Thyroid gland (tissue), 4 donors: Measurements from ENCODE around the gene UBE2L3. TPM values are rescaled to one million over a fixed set of nuclear protein-coding genes. Genes with fewer than 3 reads are reported as not detected.

ENCODE experiments used
- DNase-seq, 2 donors: peaks; one replicate each; pipeline ENCODE4 v3.0.0-alpha.2; 2019
- H3K27ac ChIP-seq, 3 donors: fragments of 200-600 bp; sonication (generic); 1 replicate in 2 of 3; 2 replicates in 1 of 3; pipeline ENCODE4 v1.5.1; 2016 to 2019; ENCODE audit warnings: mild to moderate bottlenecking in 1 of 3, moderate library complexity in 1 of 3
- H3K27me3 ChIP-seq: fragments of 200-600 bp; sonication (generic); one replicate; pipeline ENCODE4 v1.5.1; 2019
- H3K36me3 ChIP-seq, 2 donors: fragments of 200-600 bp; sonication (generic); one replicate each; pipeline ENCODE4 v1.5.1; 2016 to 2019
- H3K4me1 ChIP-seq, 2 donors: fragments of 200-600 bp; sonication (generic); one replicate each; pipeline ENCODE4 v1.5.1; 2017 to 2019
- H3K4me3 ChIP-seq, 3 donors: fragments of 200-600 bp; sonication (generic); replicated peaks in 1 of 3; 1 replicate in 2 of 3; 2 replicates in 1 of 3; pipeline ENCODE4 v1.5.1; 2016; ENCODE audit warnings: mild to moderate bottlenecking in 1 of 3
- H3K9me3 ChIP-seq: fragments of 200-600 bp; sonication (generic); one replicate; pipeline ENCODE4 v1.5.1; 2017
- POLR2A ChIP-seq, 2 donors: fragments of 450-650 bp; IDR thresholded peaks; one replicate each; pipeline ENCODE4 v1.6.1; 2017; ENCODE audit warnings: antibody characterized with exemption in 2 of 2, mild to moderate bottlenecking in 2 of 2, moderate library complexity in 1 of 2
- WGBS, 2 donors: methylation state at CpG; one replicate each; pipeline ENCODE4 v1.1.5; 2017; 5-methylcytosine and 5-hydroxymethylcytosine counted together
- intact Hi-C: fragments of 100-400 bp; cut with DNase I; formaldehyde crosslinking; loops from one replicate; pipeline ENCODE4 v1.15.1; 2023
- total RNA-seq, 4 donors: library from RNA; depleted of rRNA; stranded (reverse); fragments of >200 nt; gene quantifications; one replicate each; pipeline ENCODE4 v1.2.3, GENCODE V29; 2016
- TF ChIP-seq, protein P1 (sequence below), 6 experiments: fragments of 200-600 bp in 3 of 6; fragments of 450-650 bp in 3 of 6; sonication (generic) in 3 of 6; IDR thresholded peaks; one replicate each; pipeline ENCODE4 v1.5.1; 2016 to 2019; ENCODE audit warnings: antibody characterized with exemption in 6 of 6, mild to moderate bottlenecking in 2 of 6, inconsistent platforms in 1 of 6, moderate library complexity in 1 of 6

Gene UBE2L3
- total RNA-seq, 4 donors from 2014 or later, result 38.2 to 61.9 (median 47.5) TPM

DNA sequence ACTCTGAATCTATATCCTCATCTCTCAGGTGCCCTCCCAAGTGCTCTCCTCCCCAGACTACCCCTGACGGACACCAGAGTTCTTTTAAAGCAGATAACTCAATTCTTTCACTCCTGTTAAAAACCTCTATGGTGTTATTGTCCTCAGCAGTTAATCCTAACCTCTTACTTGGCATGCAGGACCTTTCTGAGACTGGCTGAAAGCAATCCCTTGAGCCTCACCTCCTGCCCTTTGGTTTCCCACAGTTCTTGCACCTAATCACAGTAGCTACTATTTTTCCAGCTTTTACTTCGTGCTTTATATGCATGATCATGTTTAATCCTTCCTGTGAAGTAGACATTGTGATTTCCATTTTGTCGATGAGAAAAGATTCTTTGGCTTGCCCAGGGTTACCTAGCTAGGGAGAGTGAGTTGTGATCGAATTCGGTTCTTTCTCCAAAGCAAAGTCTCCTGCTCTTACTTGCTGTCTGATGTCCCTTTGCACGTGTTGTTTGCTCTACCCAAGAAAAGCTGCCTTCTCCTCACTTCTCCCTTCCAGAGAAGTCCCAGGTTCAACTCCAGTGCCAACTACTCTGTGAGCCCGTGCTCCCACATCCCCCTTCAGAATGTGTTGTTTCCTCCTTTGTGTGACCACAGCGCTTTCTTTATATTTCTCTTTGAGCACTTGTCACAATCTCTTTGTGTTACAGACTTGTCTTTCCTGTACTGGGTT, 2.1 kb downstream of the UBE2L3 start:
- H3K9me3 ChIP-seq, result no peaks in the 10 kb centered on the region
- no peak overlapping the region for H3K27ac ChIP-seq
- peaks cover 25 to 42% of the 10 kb centered on the region in 2 donors for H3K4me1 ChIP-seq
- WGBS, 2 donors, result 71 to 74% methylated on average over 8 of the region's 8 CpGs
- H3K27me3 ChIP-seq, result no peaks in the 10 kb centered on the region
- intact Hi-C loops, result no loop called here
- TF ChIP-seq, protein P1, sequence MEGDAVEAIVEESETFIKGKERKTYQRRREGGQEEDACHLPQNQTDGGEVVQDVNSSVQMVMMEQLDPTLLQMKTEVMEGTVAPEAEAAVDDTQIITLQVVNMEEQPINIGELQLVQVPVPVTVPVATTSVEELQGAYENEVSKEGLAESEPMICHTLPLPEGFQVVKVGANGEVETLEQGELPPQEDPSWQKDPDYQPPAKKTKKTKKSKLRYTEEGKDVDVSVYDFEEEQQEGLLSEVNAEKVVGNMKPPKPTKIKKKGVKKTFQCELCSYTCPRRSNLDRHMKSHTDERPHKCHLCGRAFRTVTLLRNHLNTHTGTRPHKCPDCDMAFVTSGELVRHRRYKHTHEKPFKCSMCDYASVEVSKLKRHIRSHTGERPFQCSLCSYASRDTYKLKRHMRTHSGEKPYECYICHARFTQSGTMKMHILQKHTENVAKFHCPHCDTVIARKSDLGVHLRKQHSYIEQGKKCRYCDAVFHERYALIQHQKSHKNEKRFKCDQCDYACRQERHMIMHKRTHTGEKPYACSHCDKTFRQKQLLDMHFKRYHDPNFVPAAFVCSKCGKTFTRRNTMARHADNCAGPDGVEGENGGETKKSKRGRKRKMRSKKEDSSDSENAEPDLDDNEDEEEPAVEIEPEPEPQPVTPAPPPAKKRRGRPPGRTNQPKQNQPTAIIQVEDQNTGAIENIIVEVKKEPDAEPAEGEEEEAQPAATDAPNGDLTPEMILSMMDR (IDR thresholded peaks at IDR 0.05), result no peak
- TF ChIP-seq POLR2A (IDR thresholded peaks at IDR 0.05), result no peak
- H3K36me3 ChIP-seq, result no peaks in the 10 kb centered on the region
- no peak for DNase-seq
- no peak overlapping the region for H3K4me3 ChIP-seq

GRCh38 chr22:21570398-21570797, 2.9 kb downstream of the UBE2L3 start:
- no peak for DNase-seq
- no peak overlapping the region for H3K27ac ChIP-seq
- no peak overlapping the region for H3K4me3 ChIP-seq
- intact Hi-C loops, result no loop called here
- no peaks in the 10 kb centered on the region for H3K27me3 ChIP-seq
- no peaks in the 10 kb centered on the region for H3K9me3 ChIP-seq
- H3K36me3 ChIP-seq, result no peaks in the 10 kb centered on the region
- 63% methylated on average over 4 of the region's 4 CpGs for WGBS, 2 donors
- H3K4me1 ChIP-seq, result peaks cover 28 to 45% of the 10 kb centered on the region in 2 donors
- TF ChIP-seq, protein P1 (IDR thresholded peaks at IDR 0.05), result no peak
- no peak for TF ChIP-seq POLR2A (IDR thresholded peaks at IDR 0.05)

DNA sequence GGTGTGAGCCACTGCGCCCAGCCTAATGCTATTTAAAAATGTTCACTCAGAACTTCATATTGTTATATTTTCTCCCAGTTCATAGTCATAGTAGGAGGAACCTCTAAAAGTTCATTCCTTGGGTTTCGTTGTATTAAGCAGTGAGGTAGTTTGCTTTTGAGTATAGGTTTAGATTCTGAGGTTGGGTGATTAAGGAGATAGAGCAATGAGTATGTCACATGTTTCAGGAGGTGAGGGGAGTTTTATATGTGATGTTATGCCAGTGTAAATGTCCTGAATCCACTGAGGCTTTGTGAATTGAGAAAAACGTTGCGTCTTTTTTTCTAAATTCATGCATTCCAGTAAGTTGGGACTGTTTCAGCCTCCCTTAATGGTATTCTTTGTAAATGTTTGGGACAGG, 4.2 kb downstream of the UBE2L3 start:
- intact Hi-C loops, result no loop called here
- H3K27ac ChIP-seq, result no peak overlapping the region
- no peaks in the 10 kb centered on the region for H3K9me3 ChIP-seq
- DNase-seq, result no peak
- H3K27me3 ChIP-seq, result no peaks in the 10 kb centered on the region
- H3K4me1 ChIP-seq, result peaks cover 28 to 45% of the 10 kb centered on the region in 2 donors
- 87% methylated on average over 4 of the region's 4 CpGs for WGBS, 2 donors
- H3K4me3 ChIP-seq, result no peak overlapping the region
- no peaks in the 10 kb centered on the region for H3K36me3 ChIP-seq
- TF ChIP-seq POLR2A (IDR thresholded peaks at IDR 0.05), result no peak
- TF ChIP-seq, protein P1 (IDR thresholded peaks at IDR 0.05), result no peak

DNA sequence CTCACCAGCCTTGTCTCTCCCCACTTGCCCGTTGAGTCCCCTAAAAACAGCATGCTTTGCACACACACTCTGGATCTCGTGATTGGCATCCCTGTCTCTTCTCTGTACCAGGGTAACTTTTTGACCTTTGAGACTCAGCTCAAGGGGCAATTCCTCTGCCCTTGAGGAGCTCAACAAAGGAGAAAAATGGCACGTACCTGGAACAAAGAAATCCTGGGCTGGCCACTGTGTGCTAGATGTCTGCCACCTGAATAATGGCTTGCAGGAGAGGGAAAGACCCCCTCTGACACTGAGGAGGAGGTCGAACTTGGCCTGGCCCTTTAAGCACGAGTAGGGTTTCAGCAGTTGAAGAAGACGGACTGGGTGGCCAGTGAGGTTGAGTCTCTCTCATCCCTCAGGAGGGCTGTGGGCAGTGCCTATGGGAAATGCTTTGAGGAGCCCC, 5.8 kb downstream of the UBE2L3 start:
- peaks cover 43 to 60% of the 10 kb centered on the region in 2 donors for H3K4me1 ChIP-seq
- intact Hi-C loops, result no loop called here

More for the DNA sequence above, 5.8 kb downstream of the UBE2L3 start:
- DNase-seq, result no peak
- H3K36me3 ChIP-seq, result no peaks in the 10 kb centered on the region
- H3K4me3 ChIP-seq, result no peak overlapping the region
- no peaks in the 10 kb centered on the region for H3K27me3 ChIP-seq
- 54 to 63% methylated on average over 6 of the region's 6 CpGs for WGBS, 2 donors
- H3K27ac ChIP-seq, result no peak overlapping the region
- TF ChIP-seq POLR2A (IDR thresholded peaks at IDR 0.05), result no peak
- TF ChIP-seq, protein P1 (IDR thresholded peaks at IDR 0.05), result no peak
- no peaks in the 10 kb centered on the region for H3K9me3 ChIP-seq
